Measurements from ENCODE around the gene APEH.

DNA sequence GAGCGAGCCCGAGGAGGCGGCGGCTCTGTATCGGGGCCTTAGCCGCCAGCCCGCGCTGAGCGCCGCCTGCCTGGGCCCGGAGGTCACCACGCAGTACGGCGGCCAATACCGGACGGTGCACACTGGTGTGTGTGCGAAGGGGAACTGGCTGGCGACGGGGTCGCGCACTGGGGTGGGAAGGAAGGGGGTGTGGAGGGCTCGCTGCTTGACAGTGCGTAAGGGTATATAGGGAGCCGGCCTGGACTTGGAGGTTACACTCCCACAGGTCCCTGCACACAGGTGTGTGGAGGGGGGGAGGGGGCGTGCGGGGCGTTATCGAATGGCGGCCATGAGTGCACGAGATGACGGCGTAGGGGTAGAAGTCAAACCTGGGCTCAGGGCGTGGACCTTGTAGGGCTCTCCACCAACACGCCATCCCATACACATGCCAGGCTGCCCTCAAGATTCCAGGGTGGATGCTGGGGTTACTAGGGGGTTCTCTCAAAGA lies 389 bp downstream of the APEH start:
- TF ChIP-seq, protein P1, sequence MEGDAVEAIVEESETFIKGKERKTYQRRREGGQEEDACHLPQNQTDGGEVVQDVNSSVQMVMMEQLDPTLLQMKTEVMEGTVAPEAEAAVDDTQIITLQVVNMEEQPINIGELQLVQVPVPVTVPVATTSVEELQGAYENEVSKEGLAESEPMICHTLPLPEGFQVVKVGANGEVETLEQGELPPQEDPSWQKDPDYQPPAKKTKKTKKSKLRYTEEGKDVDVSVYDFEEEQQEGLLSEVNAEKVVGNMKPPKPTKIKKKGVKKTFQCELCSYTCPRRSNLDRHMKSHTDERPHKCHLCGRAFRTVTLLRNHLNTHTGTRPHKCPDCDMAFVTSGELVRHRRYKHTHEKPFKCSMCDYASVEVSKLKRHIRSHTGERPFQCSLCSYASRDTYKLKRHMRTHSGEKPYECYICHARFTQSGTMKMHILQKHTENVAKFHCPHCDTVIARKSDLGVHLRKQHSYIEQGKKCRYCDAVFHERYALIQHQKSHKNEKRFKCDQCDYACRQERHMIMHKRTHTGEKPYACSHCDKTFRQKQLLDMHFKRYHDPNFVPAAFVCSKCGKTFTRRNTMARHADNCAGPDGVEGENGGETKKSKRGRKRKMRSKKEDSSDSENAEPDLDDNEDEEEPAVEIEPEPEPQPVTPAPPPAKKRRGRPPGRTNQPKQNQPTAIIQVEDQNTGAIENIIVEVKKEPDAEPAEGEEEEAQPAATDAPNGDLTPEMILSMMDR (IDR thresholded peaks at IDR 0.05; ENCODE audit: insufficient read depth, low read depth, low read length): no peak
- no peak for TF ChIP-seq EZH2 (IDR thresholded peaks at IDR 0.05; ENCODE audit: insufficient read depth, low read length)

All from astrocyte (in vitro differentiated cells and primary cell).